Uterus (tissue), 2 donors: ENCODE results near the gene UBE2J1.

Experiments
- POLR2A ChIP-seq, 2 donors: fragments of 450-650 bp; IDR thresholded peaks; one replicate each; pipeline ENCODE4 v1.6.1; 2016; ENCODE audit warnings: antibody characterized with exemption in 2 of 2, mild to moderate bottlenecking in 1 of 2, moderate library complexity in 1 of 2
- TF ChIP-seq, protein P1 (sequence below), 4 experiments: fragments of 200-600 bp in 2 of 4; fragments of 450-650 bp in 2 of 4; sonication (generic) in 2 of 4; IDR thresholded peaks; one replicate each; pipeline ENCODE4 v1.5.1; 2016 to 2019; ENCODE audit warnings: antibody characterized with exemption in 4 of 4, mild to moderate bottlenecking in 2 of 4, moderate library complexity in 1 of 4

DNA sequence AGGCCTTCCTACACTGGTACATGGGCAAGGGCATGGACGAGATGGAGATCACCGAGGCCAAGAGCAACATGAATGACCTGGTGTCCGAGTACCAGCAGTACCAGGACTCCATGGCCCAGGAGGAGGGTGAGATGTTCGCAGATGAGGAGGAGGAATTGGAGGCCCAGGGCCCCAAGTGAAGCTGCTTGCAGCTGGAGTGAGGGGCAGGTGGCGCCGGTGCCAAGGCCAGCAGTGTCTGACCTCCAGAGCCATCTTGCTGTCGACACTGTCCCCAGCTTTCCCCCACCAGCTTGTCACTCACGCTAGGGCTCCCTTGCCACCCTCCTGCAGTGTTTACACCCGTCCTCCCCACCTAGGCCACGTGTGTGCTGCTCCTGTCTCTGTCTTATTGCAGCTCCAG lies 49.6 kb downstream of the UBE2J1 start:
- no peak for TF ChIP-seq POLR2A (IDR thresholded peaks at IDR 0.05)
- TF ChIP-seq, protein P1, sequence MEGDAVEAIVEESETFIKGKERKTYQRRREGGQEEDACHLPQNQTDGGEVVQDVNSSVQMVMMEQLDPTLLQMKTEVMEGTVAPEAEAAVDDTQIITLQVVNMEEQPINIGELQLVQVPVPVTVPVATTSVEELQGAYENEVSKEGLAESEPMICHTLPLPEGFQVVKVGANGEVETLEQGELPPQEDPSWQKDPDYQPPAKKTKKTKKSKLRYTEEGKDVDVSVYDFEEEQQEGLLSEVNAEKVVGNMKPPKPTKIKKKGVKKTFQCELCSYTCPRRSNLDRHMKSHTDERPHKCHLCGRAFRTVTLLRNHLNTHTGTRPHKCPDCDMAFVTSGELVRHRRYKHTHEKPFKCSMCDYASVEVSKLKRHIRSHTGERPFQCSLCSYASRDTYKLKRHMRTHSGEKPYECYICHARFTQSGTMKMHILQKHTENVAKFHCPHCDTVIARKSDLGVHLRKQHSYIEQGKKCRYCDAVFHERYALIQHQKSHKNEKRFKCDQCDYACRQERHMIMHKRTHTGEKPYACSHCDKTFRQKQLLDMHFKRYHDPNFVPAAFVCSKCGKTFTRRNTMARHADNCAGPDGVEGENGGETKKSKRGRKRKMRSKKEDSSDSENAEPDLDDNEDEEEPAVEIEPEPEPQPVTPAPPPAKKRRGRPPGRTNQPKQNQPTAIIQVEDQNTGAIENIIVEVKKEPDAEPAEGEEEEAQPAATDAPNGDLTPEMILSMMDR (IDR thresholded peaks at IDR 0.05): no peak
